T-helper 1 cell treated with Interleukin-12 subunit alpha and Interleukin-12 subunit beta and Interleukin-4 antibody, amounts not matched to agents 30 μg/mL and 1 μg/mL, for 36 hours (primary cell): ENCODE measurements around the gene CYP4F22.

Experiments used
- H3K27ac Mint-ChIP-seq: one replicate; pipeline ENCODE4 v1.8.0; 2021; ENCODE audit warnings: mild to moderate bottlenecking, mixed read lengths
- H3K27me3 Mint-ChIP-seq: one replicate; pipeline ENCODE4 v1.8.0; 2021; ENCODE audit warnings: low read depth, mixed read lengths
- H3K36me3 Mint-ChIP-seq: one replicate; pipeline ENCODE4 v1.8.0; 2021; ENCODE audit warnings: low read depth, mixed read lengths
- H3K4me1 Mint-ChIP-seq: one replicate; pipeline ENCODE4 v1.8.0; 2021; ENCODE audit warnings: low read depth, mixed read lengths
- H3K4me3 Mint-ChIP-seq: one replicate; pipeline ENCODE4 v1.8.0; 2021; ENCODE audit warnings: mild to moderate bottlenecking, moderate library complexity, mixed read lengths
- H3K9me3 Mint-ChIP-seq: one replicate; pipeline ENCODE4 v1.8.0; 2021; ENCODE audit warnings: mixed read lengths

Gene CYP4F22

GRCh38 chr19:15538774-15539173 lies 30.4 kb downstream of the CYP4F22 start:
- Mint-ChIP-seq H3K4me3 (no peak overlapping the region), H3K27me3 (no peaks in the 10 kb centered on the region), H3K27ac (no peak overlapping the region), H3K9me3 (peaks cover 15% of the 10 kb centered on the region), H3K4me1 (peaks cover 2% of the 10 kb centered on the region), H3K36me3 (no peaks in the 10 kb centered on the region)

DNA sequence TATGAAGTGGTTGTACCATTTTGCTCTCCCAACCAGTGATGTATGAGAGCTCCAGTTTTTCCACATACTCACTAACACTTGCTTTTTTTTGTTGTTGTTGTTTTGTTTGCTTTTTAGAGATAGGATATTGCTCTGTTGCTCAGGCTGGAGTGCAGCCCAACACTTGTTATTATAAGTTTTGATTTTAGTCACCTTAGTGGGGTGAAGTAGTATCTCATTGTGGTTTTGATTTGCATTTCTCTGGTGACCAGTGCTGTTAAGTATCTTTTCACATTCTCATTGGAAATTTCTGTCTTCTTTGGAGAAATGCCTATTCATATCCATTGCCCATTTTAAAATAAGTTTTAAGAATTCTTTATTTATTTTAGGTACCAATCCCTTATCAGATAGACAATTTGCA lies 31.3 kb downstream of the CYP4F22 start:
- H3K9me3 Mint-ChIP-seq, result peaks cover 15% of the 10 kb centered on the region

GRCh38 chr19:15540435-15540834 lies 32.1 kb downstream of the CYP4F22 start:
- no peak overlapping the region for H3K4me3 Mint-ChIP-seq
- H3K27ac Mint-ChIP-seq, result no peak overlapping the region
- H3K4me1 Mint-ChIP-seq, result peaks cover 2% of the 10 kb centered on the region
- H3K9me3 Mint-ChIP-seq, result peaks cover 15% of the 10 kb centered on the region
- no peaks in the 10 kb centered on the region for H3K36me3 Mint-ChIP-seq
- no peaks in the 10 kb centered on the region for H3K27me3 Mint-ChIP-seq

More for the DNA sequence above, 31.3 kb downstream of the CYP4F22 start:
- H3K27ac Mint-ChIP-seq, result no peak overlapping the region
- no peak overlapping the region for H3K4me3 Mint-ChIP-seq
- no peaks in the 10 kb centered on the region for H3K27me3 Mint-ChIP-seq
- H3K4me1 Mint-ChIP-seq, result peaks cover 2% of the 10 kb centered on the region
- no peaks in the 10 kb centered on the region for H3K36me3 Mint-ChIP-seq

DNA sequence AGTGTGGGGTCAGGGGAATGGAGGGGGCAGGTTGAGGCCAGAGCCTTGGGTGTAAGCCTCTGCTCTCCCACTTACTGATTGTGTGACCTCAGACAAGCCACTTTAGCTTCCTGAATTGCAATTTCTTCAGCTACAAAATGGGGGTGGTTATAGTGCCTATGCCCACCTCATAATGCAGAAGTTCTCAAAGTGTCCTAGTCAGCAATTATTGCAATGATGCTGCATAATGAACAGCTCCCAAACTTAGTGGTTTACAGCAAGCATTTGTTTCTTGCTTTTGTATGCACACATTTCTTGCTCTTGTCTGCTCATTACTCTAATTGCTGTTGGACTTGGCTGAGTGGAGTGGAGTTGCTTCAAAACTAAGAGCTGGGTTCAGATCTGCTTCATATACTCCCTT lies 36.0 kb downstream of the CYP4F22 start:
- Mint-ChIP-seq H3K27ac (no peak overlapping the region), H3K9me3 (peaks cover 1% of the 10 kb centered on the region), H3K4me3 (no peak overlapping the region), H3K27me3 (peaks cover 8% of the 10 kb centered on the region), H3K36me3 (no peaks in the 10 kb centered on the region), H3K4me1 (peaks cover 2% of the 10 kb centered on the region)

- H3K4me1 Mint-ChIP-seq, result no peaks in the 10 kb centered on the region
- no peaks in the 10 kb centered on the region for H3K36me3 Mint-ChIP-seq
- peaks cover 8% of the 10 kb centered on the region for H3K27me3 Mint-ChIP-seq
- H3K4me3 Mint-ChIP-seq, result no peak overlapping the region
- no peaks in the 10 kb centered on the region for H3K9me3 Mint-ChIP-seq
- no peak overlapping the region for H3K27ac Mint-ChIP-seq
Measured at GRCh38 chr19:15544970-15545369, 36.6 kb downstream of the CYP4F22 start.

GRCh38 chr19:15548648-15549047 lies 40.3 kb downstream of the CYP4F22 start:
- Mint-ChIP-seq H3K9me3 (no peaks in the 10 kb centered on the region), H3K27ac (no peak overlapping the region), H3K27me3 (peaks cover 19% of the 10 kb centered on the region), H3K4me3 (no peak overlapping the region), H3K36me3 (no peaks in the 10 kb centered on the region), H3K4me1 (peaks cover 15% of the 10 kb centered on the region)

- Mint-ChIP-seq H3K4me1 (peaks cover 18% of the 10 kb centered on the region), H3K4me3 (no peak overlapping the region), H3K36me3 (no peaks in the 10 kb centered on the region), H3K27me3 (peaks cover 19% of the 10 kb centered on the region), H3K9me3 (no peaks in the 10 kb centered on the region), H3K27ac (no peak overlapping the region)
Measured at GRCh38 chr19:15549581-15549980, 41.3 kb downstream of the CYP4F22 start.

- Mint-ChIP-seq H3K9me3 (no peaks in the 10 kb centered on the region), H3K4me1 (peaks cover 21% of the 10 kb centered on the region), H3K4me3 (peak overlapping the region; percentile 22), H3K27ac (peak overlapping the region; percentile 27), H3K27me3 (peaks cover 19% of the 10 kb centered on the region), H3K36me3 (no peaks in the 10 kb centered on the region)
Measured at GRCh38 chr19:15550273-15550672, 41.9 kb downstream of the CYP4F22 start.

DNA sequence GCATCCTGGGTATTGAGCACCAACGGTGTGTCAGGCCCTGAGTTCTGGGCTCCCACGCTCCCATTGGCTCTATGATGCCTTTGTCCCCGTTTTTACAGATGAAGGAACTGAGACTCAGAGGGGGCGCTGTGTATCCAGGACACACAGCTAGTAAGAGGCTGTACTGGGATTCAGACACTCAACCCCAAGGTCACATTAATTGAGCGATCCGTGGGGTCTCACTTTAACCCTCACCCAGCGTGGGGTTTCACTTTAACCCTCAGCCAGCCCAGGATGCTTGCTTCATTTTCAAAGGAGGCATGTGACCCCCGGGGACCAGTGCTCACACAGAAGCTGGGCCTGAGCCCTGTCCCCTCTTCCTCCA lies 42.6 kb downstream of the CYP4F22 start:
- H3K9me3 Mint-ChIP-seq, result no peaks in the 10 kb centered on the region
- peak overlapping the region; percentile 72 for H3K27ac Mint-ChIP-seq
- H3K4me3 Mint-ChIP-seq, result peak overlapping the region; percentile 78
- no peaks in the 10 kb centered on the region for H3K36me3 Mint-ChIP-seq
- H3K27me3 Mint-ChIP-seq, result peaks cover 19% of the 10 kb centered on the region
- H3K4me1 Mint-ChIP-seq, result peaks cover 26% of the 10 kb centered on the region

DNA sequence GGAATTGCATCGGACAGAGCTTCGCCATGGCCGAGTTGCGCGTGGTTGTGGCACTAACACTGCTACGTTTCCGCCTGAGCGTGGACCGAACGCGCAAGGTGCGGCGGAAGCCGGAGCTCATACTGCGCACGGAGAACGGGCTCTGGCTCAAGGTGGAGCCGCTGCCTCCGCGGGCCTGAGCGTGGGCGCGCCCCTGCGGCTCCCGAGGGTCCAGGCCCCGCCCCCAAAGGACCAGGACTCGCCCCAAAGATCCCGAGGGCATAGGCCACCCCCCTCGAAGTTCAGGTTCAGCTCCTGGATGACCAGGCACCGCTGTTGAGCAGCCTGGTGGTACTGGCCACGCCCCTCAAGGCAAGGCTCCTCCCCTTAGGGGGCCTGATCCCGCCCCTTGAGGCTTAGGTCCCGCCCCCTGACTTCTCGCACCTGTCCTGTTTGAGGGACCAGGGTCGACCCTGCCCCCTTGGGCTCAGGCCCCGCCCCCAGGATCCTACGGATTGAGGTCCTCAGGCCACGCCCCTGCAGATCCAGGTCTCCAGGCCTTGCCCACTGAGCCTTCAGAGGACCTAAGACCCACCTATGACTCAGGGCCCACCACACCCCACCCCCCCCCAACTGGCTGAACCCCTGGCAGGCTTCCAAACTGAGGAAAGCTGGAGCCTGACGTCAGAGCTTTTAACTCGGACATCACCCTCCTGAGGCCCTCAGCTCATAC lies 43.1 kb downstream of the CYP4F22 start:
- Mint-ChIP-seq H3K9me3 (no peaks in the 10 kb centered on the region), H3K27me3 (peaks cover 19% of the 10 kb centered on the region), H3K27ac (peak overlapping the region; percentile 72), H3K4me1 (peaks cover 30% of the 10 kb centered on the region), H3K36me3 (no peaks in the 10 kb centered on the region), H3K4me3 (peak overlapping the region; percentile 78)

DNA sequence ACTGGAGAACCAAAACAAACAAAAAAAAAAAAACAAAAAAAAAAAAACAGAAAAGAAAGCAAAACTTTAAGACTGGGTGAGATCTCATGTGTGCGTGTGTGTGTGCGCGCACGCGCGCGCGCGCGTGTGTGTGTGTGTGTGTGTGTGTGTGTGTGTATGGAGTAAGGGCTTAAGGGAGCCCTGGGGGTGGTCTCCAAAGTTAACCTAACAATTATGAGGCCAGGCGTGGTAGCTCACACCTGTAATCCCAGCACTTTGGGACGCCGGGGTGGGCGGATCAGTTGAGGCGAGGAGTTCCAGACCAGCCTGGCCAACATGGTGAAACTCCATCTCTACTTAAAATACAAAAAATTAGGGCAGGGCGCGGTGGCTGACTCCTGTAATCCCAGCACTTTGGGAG lies 46.7 kb downstream of the CYP4F22 start:
- Mint-ChIP-seq H3K4me1 (peaks cover 33% of the 10 kb centered on the region), H3K27me3 (peaks cover 14% of the 10 kb centered on the region), H3K27ac (peak overlapping the region; percentile 38), H3K9me3 (no peaks in the 10 kb centered on the region), H3K4me3 (peak overlapping the region; percentile 49), H3K36me3 (no peaks in the 10 kb centered on the region)

- Mint-ChIP-seq H3K27ac (peak overlapping the region; percentile 79), H3K4me1 (peaks cover 24% of the 10 kb centered on the region), H3K9me3 (no peaks in the 10 kb centered on the region), H3K27me3 (peaks cover 14% of the 10 kb centered on the region), H3K36me3 (no peaks in the 10 kb centered on the region), H3K4me3 (peak overlapping the region; percentile 85)
Measured at GRCh38 chr19:15555759-15556633, 47.7 kb downstream of the CYP4F22 start.

DNA sequence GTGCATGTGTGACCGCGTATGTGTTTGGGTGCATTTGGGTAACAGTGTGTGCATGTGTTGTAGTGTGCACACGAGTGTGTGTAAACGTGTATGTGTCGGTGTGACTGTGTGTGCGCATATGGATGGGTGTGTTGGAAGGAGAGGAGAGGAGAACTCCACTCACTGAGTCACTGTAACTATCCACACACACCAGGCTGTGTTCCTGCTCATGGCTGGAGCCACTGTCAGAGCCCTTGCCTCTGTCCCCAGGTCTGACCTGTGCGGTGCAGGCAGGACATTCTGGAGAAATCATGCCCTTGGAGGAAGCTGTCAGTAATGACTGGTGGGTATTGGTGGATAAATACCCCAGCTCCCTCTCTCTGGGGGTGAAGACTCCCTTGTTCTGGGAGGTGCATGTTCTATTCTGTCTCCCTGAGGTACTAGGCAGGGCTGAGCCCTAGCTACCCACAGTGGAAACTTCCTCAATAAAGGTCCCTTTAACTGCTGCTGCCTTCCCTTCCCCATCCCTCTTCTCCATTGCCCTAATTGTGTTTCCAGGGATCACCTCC lies 48.4 kb downstream of the CYP4F22 start:
- Mint-ChIP-seq H3K4me3 (peak overlapping the region; percentile 85), H3K9me3 (no peaks in the 10 kb centered on the region), H3K4me1 (peaks cover 20% of the 10 kb centered on the region), H3K36me3 (no peaks in the 10 kb centered on the region), H3K27me3 (peaks cover 14% of the 10 kb centered on the region), H3K27ac (no peak overlapping the region)

DNA sequence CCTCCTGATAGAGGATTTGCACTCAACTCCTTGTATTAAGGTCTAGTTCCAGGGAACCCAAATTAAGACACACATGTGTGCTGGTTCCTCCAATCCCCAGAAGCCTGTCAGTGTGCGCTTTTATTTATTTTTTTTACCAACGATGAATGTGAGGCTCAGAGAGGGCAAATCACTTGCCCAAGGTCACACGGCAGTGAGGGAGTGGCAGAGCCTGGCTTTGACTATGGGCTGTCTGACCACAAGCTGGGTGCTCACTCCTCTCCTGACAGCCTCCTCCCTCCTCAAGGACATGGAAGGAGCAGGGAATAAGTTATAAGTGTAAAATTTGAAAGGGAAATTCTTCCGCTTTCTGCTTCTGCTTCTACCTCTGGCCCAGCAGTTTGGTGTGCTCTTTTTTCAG lies 48.9 kb downstream of the CYP4F22 start:
- H3K9me3 Mint-ChIP-seq, result no peaks in the 10 kb centered on the region
- H3K4me1 Mint-ChIP-seq, result peaks cover 18% of the 10 kb centered on the region
- H3K4me3 Mint-ChIP-seq, result no peak overlapping the region
- H3K36me3 Mint-ChIP-seq, result no peaks in the 10 kb centered on the region
- no peak overlapping the region for H3K27ac Mint-ChIP-seq
- peaks cover 12% of the 10 kb centered on the region for H3K27me3 Mint-ChIP-seq

DNA sequence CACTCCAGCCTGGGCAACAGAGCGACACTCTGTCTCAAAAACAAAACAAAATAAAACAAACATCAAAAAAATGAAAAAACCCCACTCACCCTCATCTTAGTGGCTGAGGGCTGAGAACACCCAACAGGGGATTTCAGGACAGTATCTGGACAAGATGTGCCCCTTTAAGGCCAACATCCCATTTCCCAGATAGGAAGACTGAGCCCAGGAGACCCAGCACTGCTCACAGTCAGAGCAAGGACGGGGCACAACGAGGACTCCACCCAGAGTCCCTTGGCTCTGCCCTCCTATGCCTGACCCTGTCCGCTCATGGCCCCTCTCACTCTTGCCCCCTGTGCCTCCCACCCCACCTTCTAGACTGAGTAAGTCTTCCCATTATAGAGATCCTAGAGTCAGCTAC lies 53.8 kb downstream of the CYP4F22 start:
- Mint-ChIP-seq H3K27ac (no peak overlapping the region), H3K4me3 (no peak overlapping the region), H3K36me3 (no peaks in the 10 kb centered on the region), H3K4me1 (no peaks in the 10 kb centered on the region), H3K27me3 (peaks cover 18% of the 10 kb centered on the region), H3K9me3 (no peaks in the 10 kb centered on the region)
